Measurements from ENCODE around the gene KLHL29.

Gene KLHL29

DNA sequence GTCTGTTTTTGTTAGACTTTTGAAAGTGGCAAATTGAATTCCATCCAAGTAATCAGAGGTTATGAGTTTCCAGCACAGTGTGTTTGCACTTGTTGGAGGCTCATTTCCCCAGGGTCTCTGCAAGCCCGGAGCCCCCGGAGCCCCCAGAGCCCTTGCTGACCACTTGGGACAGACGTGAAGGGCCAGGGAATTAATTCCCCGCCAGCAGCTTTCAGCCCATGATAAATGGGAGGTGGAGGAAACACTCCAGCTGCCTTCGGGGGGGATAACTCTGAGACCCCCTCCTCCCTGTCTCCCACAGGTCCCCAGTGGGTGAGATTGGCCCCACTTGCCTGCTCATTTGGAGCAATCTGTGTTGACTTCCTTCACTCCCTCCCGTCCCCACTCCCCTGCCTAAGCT lies 79.2 kb downstream of the KLHL29 start:
- Histone ChIP-seq H3K27me3 (ENCODE audit: insufficient read depth, low read length, poor library complexity, severe bottlenecking) (no peaks in the 10 kb centered on the region), H3K9me2 (replicated peaks; ENCODE audit: low read depth, low read length) (no peaks in the 10 kb centered on the region), H4K20me1 (ENCODE audit: insufficient read depth, low read length, poor library complexity, severe bottlenecking) (no peaks in the 10 kb centered on the region), H3K4me3 (ENCODE audit: low read length, poor library complexity, severe bottlenecking) (no peak overlapping the region), H3K36me3 (ENCODE audit: insufficient read depth, low read length) (no peaks in the 10 kb centered on the region), H3K9me3 (ENCODE audit: insufficient read depth, low read depth, low read length) (no peaks in the 10 kb centered on the region), H3K4me2 (ENCODE audit: low read depth, low read length, poor library complexity, severe bottlenecking) (no peak overlapping the region), H3K4me1 (ENCODE audit: insufficient read depth, low read length, poor library complexity, severe bottlenecking) (no peaks in the 10 kb centered on the region), H3K79me2 (ENCODE audit: insufficient read depth, low read length) (no peaks in the 10 kb centered on the region), H2AFZ (ENCODE audit: low read length) (no peak overlapping the region), H3K9ac (ENCODE audit: low read depth, low read length, poor library complexity, severe bottlenecking) (no peak overlapping the region), H3F3A (ENCODE audit: low read depth) (no peaks in the 10 kb centered on the region)
- TF ChIP-seq, protein P1, sequence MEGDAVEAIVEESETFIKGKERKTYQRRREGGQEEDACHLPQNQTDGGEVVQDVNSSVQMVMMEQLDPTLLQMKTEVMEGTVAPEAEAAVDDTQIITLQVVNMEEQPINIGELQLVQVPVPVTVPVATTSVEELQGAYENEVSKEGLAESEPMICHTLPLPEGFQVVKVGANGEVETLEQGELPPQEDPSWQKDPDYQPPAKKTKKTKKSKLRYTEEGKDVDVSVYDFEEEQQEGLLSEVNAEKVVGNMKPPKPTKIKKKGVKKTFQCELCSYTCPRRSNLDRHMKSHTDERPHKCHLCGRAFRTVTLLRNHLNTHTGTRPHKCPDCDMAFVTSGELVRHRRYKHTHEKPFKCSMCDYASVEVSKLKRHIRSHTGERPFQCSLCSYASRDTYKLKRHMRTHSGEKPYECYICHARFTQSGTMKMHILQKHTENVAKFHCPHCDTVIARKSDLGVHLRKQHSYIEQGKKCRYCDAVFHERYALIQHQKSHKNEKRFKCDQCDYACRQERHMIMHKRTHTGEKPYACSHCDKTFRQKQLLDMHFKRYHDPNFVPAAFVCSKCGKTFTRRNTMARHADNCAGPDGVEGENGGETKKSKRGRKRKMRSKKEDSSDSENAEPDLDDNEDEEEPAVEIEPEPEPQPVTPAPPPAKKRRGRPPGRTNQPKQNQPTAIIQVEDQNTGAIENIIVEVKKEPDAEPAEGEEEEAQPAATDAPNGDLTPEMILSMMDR (conservative IDR thresholded peaks at IDR 0.05; ENCODE audit: low read length): no peak
- no peak for TF ChIP-seq EZH2phosphoT487 (IDR thresholded peaks at IDR 0.05; ENCODE audit: borderline replicate concordance)

DNA sequence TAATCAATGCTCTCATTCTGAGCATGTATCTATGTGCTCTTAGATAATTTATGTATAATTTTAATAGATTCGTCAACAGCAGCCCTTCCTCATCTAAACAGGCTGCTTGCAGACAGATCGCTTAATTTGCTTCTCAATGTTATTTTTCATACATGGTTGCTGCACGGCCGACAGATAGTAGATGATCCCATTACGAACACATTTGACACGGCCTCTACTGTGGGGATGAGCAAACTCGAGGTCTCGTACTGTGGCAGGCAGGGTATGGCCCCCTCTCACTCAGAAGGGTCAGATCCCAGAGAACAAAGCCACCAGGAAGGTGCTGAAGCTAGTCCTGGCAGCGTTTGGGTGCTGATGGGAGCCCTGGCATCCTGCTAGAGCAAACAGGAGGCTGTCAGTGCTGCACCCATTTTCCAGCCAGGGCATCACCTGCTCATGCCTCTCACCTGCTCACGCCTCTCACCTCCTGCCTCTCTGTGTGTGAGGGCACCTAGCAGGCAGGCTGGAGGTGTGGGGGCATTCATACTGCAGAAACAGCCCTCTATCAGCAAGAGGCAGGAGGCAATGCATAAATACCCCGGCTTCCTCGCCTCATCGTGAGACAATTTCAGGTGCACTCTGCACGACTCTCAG lies 80.0 kb downstream of the KLHL29 start:
- no peak overlapping the region for H3K9ac ChIP-seq (ENCODE audit: low read depth, low read length, poor library complexity, severe bottlenecking)
- no peak overlapping the region for H3K4me3 ChIP-seq (ENCODE audit: low read length, poor library complexity, severe bottlenecking)
- no peaks in the 10 kb centered on the region for H3K79me2 ChIP-seq (ENCODE audit: insufficient read depth, low read length)
- H3K36me3 ChIP-seq (ENCODE audit: insufficient read depth, low read length): no peaks in the 10 kb centered on the region
- H3K9me3 ChIP-seq (ENCODE audit: insufficient read depth, low read depth, low read length): no peaks in the 10 kb centered on the region
- H3K4me2 ChIP-seq (ENCODE audit: low read depth, low read length, poor library complexity, severe bottlenecking): no peak overlapping the region
- H3K9me2 ChIP-seq (replicated peaks; ENCODE audit: low read depth, low read length): no peaks in the 10 kb centered on the region
- no peaks in the 10 kb centered on the region for H3K27me3 ChIP-seq (ENCODE audit: insufficient read depth, low read length, poor library complexity, severe bottlenecking)
- TF ChIP-seq, protein P1 (conservative IDR thresholded peaks at IDR 0.05; ENCODE audit: low read length): no peak
- H4K20me1 ChIP-seq (ENCODE audit: insufficient read depth, low read length, poor library complexity, severe bottlenecking): no peaks in the 10 kb centered on the region
- no peak overlapping the region for H2AFZ ChIP-seq (ENCODE audit: low read length)
- H3F3A ChIP-seq (ENCODE audit: low read depth): no peaks in the 10 kb centered on the region
- no peaks in the 10 kb centered on the region for H3K4me1 ChIP-seq (ENCODE audit: insufficient read depth, low read length, poor library complexity, severe bottlenecking)

DNA sequence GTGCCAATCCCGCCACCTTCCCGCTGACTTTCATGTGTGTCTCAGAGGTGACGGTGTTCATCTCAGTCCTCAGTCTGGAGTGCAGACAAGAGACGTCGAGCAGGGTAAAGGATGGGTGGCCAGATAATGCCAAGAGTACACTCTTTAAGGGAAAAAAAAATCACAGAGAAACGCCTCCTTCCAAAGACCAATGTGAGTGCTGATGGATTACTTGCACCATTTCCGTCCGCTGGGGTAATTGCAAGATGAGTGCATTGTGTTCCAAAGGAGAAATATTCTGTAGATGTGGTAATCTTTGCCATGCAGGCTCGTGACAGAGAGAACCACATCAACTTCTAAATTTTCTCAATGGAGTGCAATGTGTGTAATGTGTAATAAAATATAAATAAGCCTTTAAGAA lies 81.0 kb downstream of the KLHL29 start:
- Histone ChIP-seq H3K9me3 (ENCODE audit: insufficient read depth, low read depth, low read length) (no peaks in the 10 kb centered on the region), H4K20me1 (ENCODE audit: insufficient read depth, low read length, poor library complexity, severe bottlenecking) (no peaks in the 10 kb centered on the region), H3K36me3 (ENCODE audit: insufficient read depth, low read length) (no peaks in the 10 kb centered on the region), H3K4me3 (ENCODE audit: low read length, poor library complexity, severe bottlenecking) (no peak overlapping the region), H2AFZ (ENCODE audit: low read length) (no peak overlapping the region), H3K9me2 (replicated peaks; ENCODE audit: low read depth, low read length) (no peaks in the 10 kb centered on the region), H3K4me2 (ENCODE audit: low read depth, low read length, poor library complexity, severe bottlenecking) (no peak overlapping the region), H3K4me1 (ENCODE audit: insufficient read depth, low read length, poor library complexity, severe bottlenecking) (no peaks in the 10 kb centered on the region), H3K27me3 (ENCODE audit: insufficient read depth, low read length, poor library complexity, severe bottlenecking) (no peaks in the 10 kb centered on the region), H3F3A (ENCODE audit: low read depth) (no peaks in the 10 kb centered on the region), H3K79me2 (ENCODE audit: insufficient read depth, low read length) (no peaks in the 10 kb centered on the region), H3K9ac (ENCODE audit: low read depth, low read length, poor library complexity, severe bottlenecking) (no peak overlapping the region)
- TF ChIP-seq EZH2phosphoT487 (IDR thresholded peaks at IDR 0.05; ENCODE audit: borderline replicate concordance): no peak
- TF ChIP-seq, protein P1 (conservative IDR thresholded peaks at IDR 0.05; ENCODE audit: low read length): no peak

All from Loucy (cell line).